HG03045 (cell line): ENCODE measurements around the gene C19orf53.

ENCODE experiments used
- ATAC-seq: cut with Tn5 transposase; IDR thresholded peaks from one replicate; pipeline ENCODE4 v1.9.1; 2021; ENCODE audit warnings: mild to moderate bottlenecking, moderate library complexity; ENCODE audit not compliant: unreplicated experiment

C19orf53 gene

GRCh38 chr19:13825489-13826441 is 51.5 kb downstream of the C19orf53 start:
- no peak for ATAC-seq

GRCh38 chr19:13826652-13827235 is 52.5 kb downstream of the C19orf53 start:
- no peak for ATAC-seq

- ATAC-seq, result no peak
These were observed 53.4 kb downstream of the C19orf53 start for GRCh38 chr19:13827656-13828055.
